ENCODE measurements around the gene TTC39C.

TTC39C gene

GRCh38 chr18:24016643-24017042 is 2.1 kb downstream of the TTC39C start:
- no peaks in the 10 kb centered on the region for H3K27me3 ChIP-seq (ENCODE audit: insufficient read depth, poor library complexity, severe bottlenecking)
- no peak for DNase-seq (ENCODE audit: low read depth in 1 of 2, low spot score in 1 of 2)
- TF ChIP-seq REST (IDR thresholded peaks at IDR 0.05; ENCODE audit: insufficient replicate concordance, low read depth): no peak
- TF ChIP-seq CTCF (IDR thresholded peaks at IDR 0.05; ENCODE audit: insufficient read depth, low read length): peak; percentile 49
- no peak for TF ChIP-seq GABPA (IDR thresholded peaks at IDR 0.05; ENCODE audit: low read depth)
- TF ChIP-seq SPI1 (IDR thresholded peaks at IDR 0.05; ENCODE audit: borderline replicate concordance, low read depth): peak; percentile 44; the same call in 1 of the 2 replicates
- H3K4me3 ChIP-seq (replicated peaks; ENCODE audit: insufficient read depth, low read length): peak overlapping the region; percentile 79
- H3K27ac ChIP-seq (replicated peaks): 0 out of 2 replicates have a peak overlapping the region, but pooled peaks have one; percentile 6

GRCh38 chr18:24018299-24018886 is 3.8 kb downstream of the TTC39C start:
- no peaks in the 10 kb centered on the region for H3K27me3 ChIP-seq (ENCODE audit: insufficient read depth, poor library complexity, severe bottlenecking)
- TF ChIP-seq CTCF (IDR thresholded peaks at IDR 0.05; ENCODE audit: insufficient read depth, low read length) (no peak), POLR2AphosphoS5 (IDR thresholded peaks at IDR 0.05; ENCODE audit: low read depth) (no peak), GABPA (IDR thresholded peaks at IDR 0.05; ENCODE audit: low read depth) (no peak), REST (IDR thresholded peaks at IDR 0.05; ENCODE audit: insufficient replicate concordance, low read depth) (no peak), SPI1 (IDR thresholded peaks at IDR 0.05; ENCODE audit: borderline replicate concordance, low read depth) (no peak)
- H3K4me3 ChIP-seq (replicated peaks; ENCODE audit: insufficient read depth, low read length): no peak overlapping the region
- peak overlapping the region; percentile 63 for H3K27ac ChIP-seq (replicated peaks)
- DNase-seq (ENCODE audit: low read depth in 1 of 2, low spot score in 1 of 2): peak in 1 of 2 experiments; percentile 48

- Histone ChIP-seq H3K4me3 (replicated peaks; ENCODE audit: insufficient read depth, low read length) (no peak overlapping the region), H3K27ac (replicated peaks) (peak overlapping the region; percentile 63), H3K27me3 (ENCODE audit: insufficient read depth, poor library complexity, severe bottlenecking) (no peaks in the 10 kb centered on the region)
- TF ChIP-seq GABPA (IDR thresholded peaks at IDR 0.05; ENCODE audit: low read depth) (no peak), POLR2AphosphoS5 (IDR thresholded peaks at IDR 0.05; ENCODE audit: low read depth) (peak; percentile 54; the same call in 1 of the 2 replicates), REST (IDR thresholded peaks at IDR 0.05; ENCODE audit: insufficient replicate concordance, low read depth) (no peak), CTCF (IDR thresholded peaks at IDR 0.05; ENCODE audit: insufficient read depth, low read length) (no peak), SPI1 (IDR thresholded peaks at IDR 0.05; ENCODE audit: borderline replicate concordance, low read depth) (peak; percentile 98)
- DNase-seq (ENCODE audit: low read depth in 1 of 2, low spot score in 1 of 2): peak in 1 of 2 experiments; percentile 66
Observed at GRCh38 chr18:24019641-24020331, 5.2 kb downstream of the TTC39C start.
